Fibroblast of mammary gland (primary cell): ENCODE results near the gene ZGPAT.
A peak's percentile ranks its signal among the peaks of the same experiment; 100 is the strongest.

Source experiments
- DNase-seq: peaks from one replicate; pipeline ENCODE4 v3.0.0-alpha.2; 2010; ENCODE audit warnings: low read depth
- H3K4me3 ChIP-seq: 2 replicates; pipeline ENCODE4 v1.5.1; 2011; ENCODE audit warnings: low read depth, mild to moderate bottlenecking, low read length, moderate library complexity; ENCODE audit not compliant: control insufficient read depth
- CTCF ChIP-seq: conservative IDR thresholded peaks from 2 replicates; pipeline ENCODE4 v1.5.1; 2011; ENCODE audit warnings: low read depth, low read length, inconsistent platforms; ENCODE audit not compliant: control insufficient read depth, insufficient read depth

The ZGPAT gene

DNA sequence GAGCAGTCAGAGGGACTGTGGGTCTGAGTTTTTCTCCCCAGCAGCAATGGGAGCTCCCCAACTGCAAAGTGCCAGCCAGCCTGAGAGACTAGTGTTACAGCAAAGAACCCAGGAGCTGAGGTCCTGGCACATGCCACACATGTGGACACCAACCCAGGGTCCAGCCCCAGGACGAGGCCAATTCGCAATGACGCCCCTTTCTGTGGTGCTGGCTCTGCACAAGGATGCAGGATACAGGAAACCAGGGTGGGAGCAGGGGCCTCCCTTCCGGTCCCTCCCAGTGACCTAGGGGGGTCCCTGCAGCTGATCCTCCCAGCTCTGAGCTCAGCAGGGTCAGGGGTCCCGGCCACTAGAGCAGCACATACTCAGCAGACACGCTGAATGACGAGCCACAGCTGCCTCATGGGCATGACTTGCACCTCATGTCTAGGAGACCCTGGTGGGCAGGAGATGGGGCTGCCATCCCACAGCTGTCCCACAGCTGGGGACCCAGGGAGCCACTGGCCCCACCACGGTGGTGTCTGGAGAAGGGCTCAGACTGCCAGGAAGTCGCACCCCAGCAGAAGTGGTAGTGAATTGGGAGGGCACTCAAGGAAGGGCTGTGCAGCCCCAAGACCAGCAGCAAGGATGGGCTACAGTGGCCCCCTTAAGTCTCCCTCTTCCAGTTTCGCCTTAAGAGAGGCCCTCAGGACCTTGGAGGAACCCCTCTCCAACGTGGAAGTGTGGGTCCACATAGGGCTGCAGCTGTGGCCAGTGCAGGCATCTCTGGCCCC is 3.7 kb upstream of the ZGPAT start:
- TF ChIP-seq CTCF: no peak
- no peak overlapping the region for H3K4me3 ChIP-seq
- DNase-seq: no peak

GRCh38 chr20:63704749-63705117 is 3.1 kb upstream of the ZGPAT start:
- TF ChIP-seq CTCF: no peak
- no peak overlapping the region for H3K4me3 ChIP-seq
- no peak for DNase-seq

GRCh38 chr20:63705232-63706026 is 2.4 kb upstream of the ZGPAT start:
- TF ChIP-seq CTCF: no peak
- no peak overlapping the region for H3K4me3 ChIP-seq
- DNase-seq: no peak

DNA sequence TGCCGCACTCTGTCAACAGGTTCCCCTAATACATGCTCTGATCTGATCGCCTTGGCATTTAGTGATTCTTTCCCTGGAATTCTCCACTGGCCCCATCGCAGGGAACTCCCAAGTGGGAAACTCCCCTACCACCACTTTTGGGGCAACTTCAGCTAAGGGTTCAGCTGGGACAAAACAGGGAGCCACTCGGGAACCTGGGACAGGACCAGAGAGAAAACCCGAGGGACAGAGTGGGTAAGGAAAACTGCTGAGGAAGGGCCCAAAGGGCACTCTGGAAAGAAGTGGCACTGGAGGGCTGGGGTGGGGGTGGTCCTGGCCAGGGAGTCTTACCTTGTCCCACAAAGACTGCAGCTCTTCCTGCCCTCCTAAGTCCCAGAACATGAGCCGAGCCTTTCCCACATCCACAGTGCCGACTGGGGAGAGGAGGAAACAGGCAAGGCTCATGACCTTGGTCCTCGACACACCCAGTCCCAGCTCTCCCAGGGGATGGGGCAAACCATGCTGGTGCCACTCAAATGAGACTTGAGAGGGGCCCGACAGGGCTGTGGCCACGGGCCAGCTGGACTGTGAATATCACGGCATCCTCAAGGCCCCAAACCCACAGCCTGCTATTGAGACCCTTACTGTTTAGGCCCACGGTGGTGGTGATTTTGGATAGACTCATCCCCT is 1.7 kb upstream of the ZGPAT start:
- TF ChIP-seq CTCF: no peak
- H3K4me3 ChIP-seq: peak overlapping the region; percentile 72
- no peak for DNase-seq

GRCh38 chr20:63706852-63707557 is 834 bp upstream of the ZGPAT start:
- H3K4me3 ChIP-seq: peak overlapping the region; percentile 72
- DNase-seq: peak; percentile 46
- peak; percentile 10 for TF ChIP-seq CTCF
